NK-92 (cell line): ENCODE measurements around the gene LRRTM2.
"Not testable (repeated sequence)": the region's sequence is repeated elsewhere in the genome, so short reads cannot be mapped to it uniquely, and the experiment has no call there.

Experiments
- DNase-seq: peaks from one replicate; lab custom pipeline; 2025; ENCODE audit not compliant: unreplicated experiment; lab: John Stamatoyannopoulos, UW

Gene LRRTM2

GRCh38 chr5:138840103-138840502 lies 35.0 kb downstream of the LRRTM2 start:
- DNase-seq: no peak

GRCh38 chr5:138837160-138837559 lies 38.0 kb downstream of the LRRTM2 start:
- no peak for DNase-seq

GRCh38 chr5:138834853-138835252 lies 40.3 kb downstream of the LRRTM2 start:
- not testable (repeated sequence) for DNase-seq

- no peak for DNase-seq
Measured at GRCh38 chr5:138833726-138834480, 41.2 kb downstream of the LRRTM2 start.

GRCh38 chr5:138833080-138833479 lies 42.1 kb downstream of the LRRTM2 start:
- DNase-seq: no peak

GRCh38 chr5:138832218-138832617 lies 42.9 kb downstream of the LRRTM2 start:
- no peak for DNase-seq

GRCh38 chr5:138831703-138832102 lies 43.4 kb downstream of the LRRTM2 start:
- DNase-seq: no peak

- DNase-seq: no peak
Measured at GRCh38 chr5:138829341-138829740, 45.8 kb downstream of the LRRTM2 start.

GRCh38 chr5:138828556-138828955 lies 46.6 kb downstream of the LRRTM2 start:
- no peak for DNase-seq

GRCh38 chr5:138824924-138825863 lies 49.9 kb downstream of the LRRTM2 start:
- DNase-seq: no peak

- no peak for DNase-seq
Measured at GRCh38 chr5:138824516-138824915, 50.6 kb downstream of the LRRTM2 start.

GRCh38 chr5:138820695-138821094 lies 54.4 kb downstream of the LRRTM2 start:
- DNase-seq: no peak

- no peak for DNase-seq
Measured at GRCh38 chr5:138819081-138819480, 56.1 kb downstream of the LRRTM2 start.
